Left forelimb (tissue), 1 donor: ENCODE data around the gene CALM1.

Source experiments
- DNase-seq: peaks from one replicate; pipeline ENCODE4 v3.0.0-alpha.2; 2018; ENCODE audit warnings: low spot score

The CALM1 gene

GRCh38 chr14:90409209-90409730 is 12.4 kb downstream of the CALM1 start:
- no peak for DNase-seq

GRCh38 chr14:90412058-90412457 is 15.2 kb downstream of the CALM1 start:
- no peak for DNase-seq

GRCh38 chr14:90416720-90417119 is 19.9 kb downstream of the CALM1 start:
- no peak for DNase-seq

- no peak for DNase-seq
These were observed 21.2 kb downstream of the CALM1 start for GRCh38 chr14:90418053-90418452.

- no peak for DNase-seq
These were observed 22.4 kb downstream of the CALM1 start for GRCh38 chr14:90419200-90419599.

- no peak for DNase-seq
These were observed 24.3 kb downstream of the CALM1 start for GRCh38 chr14:90421001-90421631.

- DNase-seq, result no peak
These were observed 24.8 kb downstream of the CALM1 start for GRCh38 chr14:90421632-90422020.

- no peak for DNase-seq
These were observed 26.3 kb downstream of the CALM1 start for GRCh38 chr14:90423166-90423565.

- no peak for DNase-seq
These were observed 27.2 kb downstream of the CALM1 start for GRCh38 chr14:90424075-90424474.

- DNase-seq, result no peak
These were observed 28.0 kb downstream of the CALM1 start for GRCh38 chr14:90424686-90425372.

GRCh38 chr14:90425373-90425879 is 28.6 kb downstream of the CALM1 start:
- DNase-seq, result no peak

GRCh38 chr14:90426031-90426540 is 29.3 kb downstream of the CALM1 start:
- no peak for DNase-seq

GRCh38 chr14:90426663-90427062 is 29.8 kb downstream of the CALM1 start:
- no peak for DNase-seq

- no peak for DNase-seq
These were observed 31.1 kb downstream of the CALM1 start for GRCh38 chr14:90427848-90428426.

GRCh38 chr14:90428676-90429075 is 31.8 kb downstream of the CALM1 start:
- DNase-seq, result no peak

- no peak for DNase-seq
These were observed 32.4 kb downstream of the CALM1 start for GRCh38 chr14:90429236-90429635.

- DNase-seq, result no peak
These were observed 32.9 kb downstream of the CALM1 start for GRCh38 chr14:90429754-90430153.

- DNase-seq, result no peak
These were observed 37.7 kb downstream of the CALM1 start for GRCh38 chr14:90434370-90435020.

- no peak for DNase-seq
These were observed 42.0 kb downstream of the CALM1 start for GRCh38 chr14:90438841-90439240.

GRCh38 chr14:90440021-90440451 is 43.2 kb downstream of the CALM1 start:
- DNase-seq, result no peak

- no peak for DNase-seq
These were observed 43.8 kb downstream of the CALM1 start for GRCh38 chr14:90440592-90440991.

- DNase-seq, result no peak
These were observed 45.6 kb downstream of the CALM1 start for GRCh38 chr14:90442388-90442787.
